A549 treated with RU486 at 1 μM for 4 hours (cell line): ENCODE measurements around the gene CTAG1A. TPM values are rescaled to one million over a fixed set of nuclear protein-coding genes. Genes with fewer than 3 reads are reported as not detected.

Experiments
- total RNA-seq: library from RNA; stranded (reverse); fragments of 200-300 nt; extraction: Qiagen RNA extraction; gene quantifications from 5 replicates; pipeline ENCODE4 v1.2.3, GENCODE V29; 2022; ENCODE audit warnings: low read depth

The CTAG1A gene
- total RNA-seq = not detected in 5 replicates

GRCh38 chrX:154584585-154585183, at the start of gene CTAG1A:
Gene CTAG1A, plus strand, starts transcription at chrX:154585133. Its CDS starts 74 bp downstream, at chrX:154585207.

GRCh38 chrX:154546354-154547244, 38.3 kb upstream of the CTAG1A start, which contains the start of gene G6PD:
Gene G6PD, minus strand, starts transcription at chrX:154546846. Its CDS starts 691 bp downstream, at chrX:154546155.

GRCh38 chrX:154547245-154548027, 37.5 kb upstream of the CTAG1A start, which contains the start of gene IKBKG:
Gene IKBKG, plus strand, starts transcription at chrX:154547620. Its CDS starts 4,383 bp downstream, at chrX:154552003.

GRCh38 chrX:154619182-154619581, 34.2 kb downstream of the CTAG1A start, which contains the start of gene CTAG1B:
Gene CTAG1B, minus strand, starts transcription at chrX:154619282. Its CDS starts 64 bp downstream, at chrX:154619218.

Other genes starting within 250 kb of the CTAG1A start
- gene FLNA, start 210.5 kb upstream of the CTAG1A start, total RNA-seq = 1,374 to 1,670 TPM (median 1,583 TPM) in 5 replicates
- gene EMD, start 205.8 kb upstream of the CTAG1A start, total RNA-seq = 127 to 170 TPM (median 155 TPM) in 5 replicates
- 5,191 to 5,756 TPM (median 5,342 TPM) in 5 replicates for gene RPL10, start 186.8 kb upstream of the CTAG1A start, total RNA-seq
- 20.6 to 30.0 TPM (median 26.9 TPM) in 5 replicates for gene DNASE1L1, start 175.9 kb upstream of the CTAG1A start, total RNA-seq
- gene TAFAZZIN, start 173.6 kb upstream of the CTAG1A start, total RNA-seq = 29.0 to 38.9 TPM (median 33.3 TPM) in 5 replicates
- gene ATP6AP1, start 156.5 kb upstream of the CTAG1A start, total RNA-seq = 72.3 to 108 TPM (median 104 TPM) in 5 replicates
- gene GDI1, start 148.0 kb upstream of the CTAG1A start, total RNA-seq = 88.0 to 102 TPM (median 92.6 TPM) in 5 replicates
- 89.4 to 122 TPM (median 110 TPM) in 5 replicates for gene FAM50A, start 141.0 kb upstream of the CTAG1A start, total RNA-seq
- gene PLXNA3, start 126.9 kb upstream of the CTAG1A start, total RNA-seq = 8.6 to 15.9 TPM (median 10.8 TPM) in 5 replicates
- 48.7 to 73.2 TPM (median 69.0 TPM) in 5 replicates for gene LAGE3, start 105.9 kb upstream of the CTAG1A start, total RNA-seq
- gene UBL4A, start 98.5 kb upstream of the CTAG1A start, total RNA-seq = 57.8 to 73.0 TPM (median 60.0 TPM) in 5 replicates
- gene SLC10A3, start 94.5 kb upstream of the CTAG1A start, total RNA-seq = 31.5 to 42.6 TPM (median 39.9 TPM) in 5 replicates
- gene FAM3A, start 68.9 kb upstream of the CTAG1A start, total RNA-seq = 30.7 to 46.1 TPM (median 43.4 TPM) in 5 replicates
- 1,384 to 1,559 TPM (median 1,513 TPM) in 5 replicates for gene G6PD, start 38.3 kb upstream of the CTAG1A start, total RNA-seq
- gene IKBKG, start 37.5 kb upstream of the CTAG1A start, total RNA-seq = 34.1 to 45.7 TPM (median 42.8 TPM) in 5 replicates
- not detected in 5 replicates for gene CTAG1B, start 34.1 kb downstream of the CTAG1A start, total RNA-seq
- not detected in 5 replicates for gene CTAG2, start 68.4 kb downstream of the CTAG1A start, total RNA-seq
- 0.26 to 0.57 TPM (median 0.49 TPM) in 5 replicates for gene GAB3, start 165.9 kb downstream of the CTAG1A start, total RNA-seq
- gene DKC1, start 177.7 kb downstream of the CTAG1A start, total RNA-seq = 157 to 223 TPM (median 174 TPM) in 5 replicates
- gene MPP1, start 220.4 kb downstream of the CTAG1A start, total RNA-seq = 16.3 to 17.3 TPM (median 16.8 TPM) in 5 replicates
- gene SMIM9, start 249.5 kb downstream of the CTAG1A start, total RNA-seq = not detected in 5 replicates